ENCODE results near the gene ATP8B1. TPM values are rescaled to one million over a fixed set of nuclear protein-coding genes. Genes with fewer than 3 reads are reported as not detected.
"Not testable (repeated sequence)": the region's sequence is repeated elsewhere in the genome, so short reads cannot be mapped to it uniquely, and the experiment has no call there.

The ATP8B1 gene
- total RNA-seq, 2 donors from 2014 or later = 248 to 387 TPM

DNA sequence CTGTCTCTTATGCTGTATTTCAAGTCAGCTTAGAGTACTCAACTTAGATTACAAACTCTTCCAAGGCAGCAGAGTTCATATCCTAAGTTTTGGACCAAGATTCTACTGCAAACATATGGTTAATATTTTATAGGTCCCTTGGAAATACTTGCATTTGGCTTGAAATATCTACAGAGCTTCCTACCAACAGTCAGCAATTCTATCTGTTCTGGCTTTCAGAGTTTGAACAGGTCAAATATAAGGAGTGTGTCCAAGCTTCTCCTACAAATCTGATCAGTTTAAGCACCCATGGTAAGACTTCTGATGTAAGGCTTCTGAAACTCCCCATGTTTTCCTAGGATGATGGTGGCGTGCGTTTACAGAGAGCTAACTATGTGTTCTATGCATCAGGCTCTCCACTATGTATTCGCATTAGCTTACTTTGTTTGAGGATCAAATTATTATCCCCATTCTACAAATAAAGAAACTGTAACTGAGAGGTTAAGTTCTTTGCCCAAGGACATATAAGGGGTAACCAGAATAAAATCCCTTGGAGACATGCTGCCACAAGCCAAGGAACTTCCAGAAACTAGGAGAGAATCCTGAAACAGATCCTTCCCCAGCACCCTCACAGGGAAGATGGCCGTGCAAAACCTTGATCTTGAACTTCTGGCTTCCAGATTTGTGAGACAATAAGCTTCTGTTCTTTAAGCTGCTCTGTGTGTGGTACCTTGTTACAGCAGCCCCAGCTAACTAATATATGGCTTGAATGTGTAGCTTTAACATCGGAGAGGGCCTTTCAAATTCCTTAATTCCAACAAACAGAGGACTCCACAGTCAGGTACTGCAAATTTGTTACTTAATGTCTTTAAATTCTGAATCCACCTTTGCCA lies 55.1 kb downstream of the ATP8B1 start:
- DNase-seq (no peak), ATAC-seq (peak; percentile 11)
- intact Hi-C loops (cut with DNase I, micrococcal nuclease) = no loop called here

DNA sequence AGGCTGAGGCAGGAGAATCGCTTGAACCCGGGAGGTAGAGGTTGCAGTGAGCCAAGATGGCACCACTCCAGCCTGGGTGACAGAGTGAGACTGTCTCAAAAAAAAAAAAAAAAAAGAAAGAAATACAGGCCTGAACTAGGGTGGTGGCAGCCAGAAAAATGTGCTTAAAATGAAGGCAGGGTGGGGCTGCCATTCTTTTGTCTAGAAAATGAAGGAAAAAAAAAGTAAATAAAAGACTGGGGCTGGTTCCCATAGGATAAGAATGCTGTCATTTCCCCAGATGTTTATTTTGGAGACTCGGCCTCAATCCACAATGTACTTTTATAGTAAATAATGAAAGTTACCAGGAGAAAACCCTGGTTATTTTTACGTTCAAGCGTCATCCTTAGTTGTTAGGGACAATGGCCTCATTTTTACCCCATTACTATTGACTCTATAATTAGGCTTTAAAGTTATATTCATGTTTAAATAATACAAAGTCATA lies 58.9 kb downstream of the ATP8B1 start:
- DNase-seq (no peak), ATAC-seq (no peak)
- intact Hi-C loops (cut with DNase I, micrococcal nuclease) = no loop called here

GRCh38 chr18:57743008-57743407 lies 60.1 kb downstream of the ATP8B1 start:
- ATAC-seq (peak; percentile 17), DNase-seq (no peak)
- intact Hi-C loops (cut with DNase I, micrococcal nuclease) = no loop called here

DNA sequence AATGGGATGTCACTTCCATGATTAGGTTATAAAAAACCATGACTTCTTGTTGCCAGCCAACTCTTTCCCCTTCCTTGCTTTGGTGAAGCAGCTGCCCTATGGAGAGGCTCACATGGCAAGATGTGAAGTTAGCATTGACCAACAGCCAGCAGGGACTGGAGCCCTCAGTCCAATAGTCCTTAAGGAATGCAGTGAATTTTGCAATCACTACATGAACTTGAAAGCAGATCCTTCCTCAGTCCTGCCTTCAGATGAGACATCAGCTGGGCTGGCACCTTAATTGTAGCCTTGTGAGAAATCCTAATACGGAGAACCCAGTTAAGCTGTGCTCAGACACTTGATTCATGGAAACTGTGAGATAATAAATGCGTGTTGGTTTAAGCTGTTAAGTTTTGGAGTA lies 61.8 kb downstream of the ATP8B1 start:
- DNase-seq (no peak), ATAC-seq (no peak)
- intact Hi-C loops (cut with DNase I, micrococcal nuclease) = no loop called here

GRCh38 chr18:57738078-57738477 lies 65.0 kb downstream of the ATP8B1 start:
- ATAC-seq = peak; percentile 49

DNA sequence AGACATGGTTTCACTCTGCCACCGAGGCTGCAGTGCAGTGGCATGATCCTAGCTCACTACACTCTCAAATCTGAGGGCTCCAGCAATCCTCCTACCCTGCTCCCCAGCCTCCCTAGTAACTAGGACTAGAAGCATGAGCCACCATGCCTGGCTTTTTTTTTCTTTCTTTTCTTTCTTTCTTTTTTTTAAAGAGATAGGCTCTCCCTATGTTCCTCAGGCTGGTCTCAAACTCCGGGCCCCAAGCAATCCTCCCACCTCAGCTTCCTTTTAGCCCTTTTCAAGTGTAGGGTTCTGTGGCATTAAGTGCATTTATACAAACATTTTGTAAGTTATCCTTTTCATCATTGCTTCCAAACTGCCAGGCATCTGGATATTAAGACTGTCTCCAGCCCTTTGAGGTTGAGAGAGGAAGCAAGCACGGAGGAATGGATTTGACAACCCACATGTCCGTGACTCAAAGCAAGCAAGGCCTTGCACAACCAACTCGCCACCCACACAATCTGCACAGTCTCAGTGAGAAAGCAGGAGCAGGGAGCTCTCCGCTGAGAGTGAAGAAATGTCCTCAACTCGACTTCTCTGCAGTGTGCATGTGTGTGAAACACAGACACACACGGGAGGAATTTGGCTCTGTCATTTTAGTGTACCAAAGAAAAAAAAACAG lies 65.6 kb downstream of the ATP8B1 start:
- ATAC-seq (peak; percentile 28), DNase-seq (peak; percentile 31 to 65)
- intact Hi-C loops (cut with DNase I, micrococcal nuclease) = no loop called here

More at GRCh38 chr18:57738078-57738477, 65.0 kb downstream of the ATP8B1 start:
- DNase-seq = peak in 1 of 2 donors; percentile 48
- intact Hi-C loops (cut with DNase I, micrococcal nuclease) = no loop called here

DNA sequence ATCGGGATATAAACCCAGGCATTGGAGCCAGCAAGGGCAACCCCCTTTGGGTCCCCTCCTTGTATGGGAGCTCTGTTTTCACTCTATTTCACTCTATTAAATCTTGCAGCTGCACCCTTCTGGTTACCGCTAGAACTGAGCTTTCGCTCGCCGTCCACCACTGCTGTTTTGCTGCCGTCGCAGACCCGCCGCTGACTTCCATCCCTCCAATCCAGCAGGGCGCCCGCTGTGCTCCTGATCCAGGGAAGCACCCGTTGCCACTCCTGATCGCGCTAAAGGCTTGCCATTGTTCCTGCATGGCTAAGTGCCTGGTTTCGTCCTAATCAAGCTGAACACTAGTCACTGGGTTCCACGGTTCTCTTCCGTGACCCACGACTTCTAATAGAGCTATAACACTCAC lies 68.1 kb downstream of the ATP8B1 start:
- intact Hi-C loops (cut with DNase I, micrococcal nuclease); DNase-seq; ATAC-seq: not testable (repeated sequence)

- intact Hi-C loops (cut with DNase I, micrococcal nuclease) = no loop called here
- no peak for DNase-seq
- no peak for ATAC-seq
Observed at GRCh38 chr18:57733861-57734260, 69.3 kb downstream of the ATP8B1 start.

DNA sequence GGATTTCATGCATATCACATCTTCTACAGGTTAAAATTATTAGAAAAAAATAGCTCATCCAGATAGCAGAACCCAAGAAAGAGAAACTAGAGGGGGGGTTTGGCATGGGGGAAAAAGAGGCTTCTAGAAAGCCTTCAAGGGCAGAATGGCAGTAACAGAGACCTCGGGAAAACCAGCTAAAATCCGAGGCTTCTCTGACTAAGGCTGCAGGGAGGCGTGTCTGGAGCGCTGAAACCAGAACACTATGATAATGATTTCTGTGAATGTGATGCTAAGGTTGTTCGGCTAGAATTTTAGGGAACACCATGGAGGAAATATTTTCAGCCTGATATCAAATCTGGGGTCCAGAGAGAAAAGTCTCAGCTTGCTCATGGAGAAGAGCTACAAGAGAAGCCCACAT lies 73.0 kb downstream of the ATP8B1 start:
- ATAC-seq = no peak
- intact Hi-C loops (cut with DNase I, micrococcal nuclease) = no loop called here
- DNase-seq = no peak

- intact Hi-C loops (cut with DNase I, micrococcal nuclease) = no loop called here
- peak; percentile 94 for ATAC-seq
- no peak for DNase-seq
Observed at GRCh38 chr18:57728941-57729511, 74.1 kb downstream of the ATP8B1 start.

DNA sequence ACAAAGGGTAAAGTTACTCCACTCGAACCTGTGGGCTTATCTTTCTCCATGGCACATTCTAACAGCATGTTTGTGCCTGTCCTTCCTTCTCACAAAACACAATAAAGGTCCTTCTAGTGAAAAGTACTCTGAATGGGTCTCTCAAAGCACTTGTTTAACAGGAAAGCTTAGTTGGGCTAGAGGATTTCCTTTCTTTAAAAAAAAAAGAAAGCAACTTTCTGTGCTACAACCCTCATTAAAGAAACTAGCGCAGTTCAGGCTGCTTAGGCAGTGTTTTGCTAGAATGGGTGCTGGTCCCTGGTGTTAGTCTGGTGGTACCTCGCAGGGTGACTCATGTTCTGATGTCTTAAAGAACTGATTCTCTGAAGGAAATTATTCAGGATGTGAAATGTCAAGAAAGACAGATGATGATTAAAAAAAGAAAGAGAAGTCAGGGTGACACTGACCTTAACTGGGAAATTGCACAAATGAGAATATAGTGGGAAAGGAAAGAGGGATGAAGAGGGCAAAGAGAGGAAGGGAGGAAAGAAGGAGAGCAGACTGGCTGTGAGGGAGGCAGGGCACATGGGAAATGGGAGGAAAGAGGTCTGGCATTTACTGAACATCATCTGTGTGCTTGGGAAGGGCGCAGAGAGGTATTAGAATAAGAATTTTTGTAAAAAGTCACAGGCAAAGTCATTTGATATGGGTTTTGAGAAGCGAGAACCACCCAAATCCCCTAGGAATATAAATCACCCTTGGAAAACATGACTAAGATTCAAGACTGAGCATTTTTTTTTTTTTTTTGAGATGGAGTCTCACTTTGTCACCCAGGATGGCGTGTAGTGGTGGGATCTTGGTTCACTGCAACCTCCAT lies 74.9 kb downstream of the ATP8B1 start:
- DNase-seq (no peak), ATAC-seq (no peak)
- intact Hi-C loops (cut with DNase I, micrococcal nuclease) = no loop called here

DNA sequence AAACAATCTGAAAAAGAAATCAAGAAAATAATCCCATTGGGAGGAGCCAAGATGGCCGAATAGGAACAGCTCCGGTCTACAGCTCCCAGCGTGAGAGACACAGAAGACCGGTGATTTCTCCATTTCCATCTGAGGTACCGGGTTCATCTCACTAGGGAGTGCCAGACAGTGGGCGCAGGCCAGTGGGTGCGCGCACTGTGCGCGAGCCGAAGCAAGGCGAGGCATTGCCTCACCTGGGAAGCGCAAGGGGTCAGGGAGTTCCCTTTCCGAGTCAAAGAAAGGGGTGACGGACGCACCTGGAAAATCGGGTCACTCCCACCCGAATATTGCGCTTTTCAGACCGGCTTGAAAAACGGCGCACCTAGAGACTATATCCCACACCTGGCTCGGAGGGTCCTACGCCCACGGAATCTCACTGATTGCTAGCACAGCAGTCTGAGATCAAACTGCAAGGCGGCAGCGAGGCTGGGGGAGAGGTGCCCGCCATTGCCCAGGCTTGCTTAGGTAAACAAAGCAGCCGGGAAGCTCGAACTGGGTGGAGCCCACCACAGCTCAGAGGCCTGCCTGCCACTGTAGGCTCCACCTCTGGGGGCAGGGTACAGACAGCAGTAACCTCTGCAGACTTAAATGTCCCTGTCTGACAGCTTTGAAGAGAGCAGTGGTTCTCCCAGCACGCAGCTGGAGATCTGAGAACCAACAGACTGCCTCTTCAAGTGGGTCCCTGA lies 83.7 kb downstream of the ATP8B1 start:
- ATAC-seq, DNase-seq: not testable (repeated sequence)

DNA sequence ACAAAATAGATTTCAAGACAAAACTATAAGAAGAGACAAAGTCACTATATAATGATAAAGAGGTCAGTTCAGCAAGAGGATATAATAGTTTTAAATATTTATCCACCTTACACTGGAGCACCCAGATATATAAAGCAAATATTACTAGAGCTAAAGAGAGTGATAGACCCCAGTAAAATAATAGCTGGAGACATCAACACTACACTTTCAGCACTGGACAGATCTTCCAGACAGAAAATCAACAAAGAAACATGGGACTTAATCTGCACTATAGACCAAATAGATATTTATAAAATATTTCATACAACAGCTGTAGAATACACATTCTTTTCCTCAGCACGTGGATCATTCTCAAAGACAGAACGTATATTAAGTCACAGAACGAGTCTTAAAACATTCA lies 86.6 kb downstream of the ATP8B1 start:
- no peak for DNase-seq
- ATAC-seq = no peak
- intact Hi-C loops (cut with DNase I, micrococcal nuclease) = no loop called here

More for the DNA sequence above, 83.7 kb downstream of the ATP8B1 start:
- intact Hi-C loops (cut with DNase I, micrococcal nuclease) = not testable (repeated sequence)

- ATAC-seq (peak; percentile 24), DNase-seq (no peak)
- intact Hi-C loops (cut with DNase I, micrococcal nuclease) = no loop called here
Observed at GRCh38 chr18:57715671-57716070, 87.4 kb downstream of the ATP8B1 start.

GRCh38 chr18:57715073-57715472 lies 88.0 kb downstream of the ATP8B1 start:
- no peak for ATAC-seq
- intact Hi-C loops (cut with DNase I, micrococcal nuclease) = no loop called here
- DNase-seq = no peak

DNA sequence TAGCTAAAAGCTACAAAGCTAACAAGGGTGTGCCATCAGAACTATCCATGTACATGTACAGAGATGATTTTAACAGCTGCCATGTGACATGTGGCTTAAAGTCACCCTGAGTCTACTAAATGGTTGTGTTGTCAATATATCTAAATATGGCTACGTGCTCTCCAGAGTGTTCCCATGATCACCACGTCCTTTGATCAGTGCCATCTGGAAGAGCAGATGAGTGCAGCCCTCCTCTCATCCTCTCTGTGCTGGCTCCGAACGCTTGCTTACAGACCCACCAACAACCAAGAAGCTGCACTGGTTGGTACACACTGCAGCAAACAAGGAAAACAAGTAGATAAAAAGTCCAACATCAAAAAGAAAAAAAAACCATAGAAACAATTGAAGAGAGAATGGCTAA lies 92.9 kb downstream of the ATP8B1 start:
- intact Hi-C loops (cut with DNase I, micrococcal nuclease) = no loop called here
- ATAC-seq (peak; percentile 30), DNase-seq (no peak)

- no peak for ATAC-seq
- intact Hi-C loops (cut with DNase I, micrococcal nuclease) = no loop called here
- DNase-seq = no peak
Observed at GRCh38 chr18:57709335-57709734, 93.8 kb downstream of the ATP8B1 start.

DNA sequence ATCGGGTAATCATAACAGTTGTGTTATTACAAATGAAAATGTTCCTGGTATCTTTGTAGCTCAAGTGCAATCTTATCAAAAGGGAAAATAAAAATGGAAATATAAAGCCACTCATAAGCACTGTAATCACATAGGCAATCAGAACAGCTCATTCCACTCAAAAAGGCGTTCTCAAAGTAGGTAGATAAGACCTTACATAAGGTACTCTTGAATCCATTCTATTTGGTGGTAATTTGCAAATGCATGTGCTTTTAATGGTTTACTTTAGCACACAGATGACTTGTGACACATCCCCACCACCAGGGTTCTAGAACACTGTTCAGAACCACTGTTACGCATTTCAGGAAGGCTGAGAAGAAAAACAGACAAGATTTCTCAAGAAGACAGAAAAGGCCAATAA lies 94.8 kb downstream of the ATP8B1 start:
- ATAC-seq (no peak), DNase-seq (no peak)
- intact Hi-C loops (cut with DNase I, micrococcal nuclease) = no loop called here
